A549 (cell line): ENCODE data around the gene SIGMAR1.

Experiments
- ELK1 ChIP-seq: fragments of 150-350 bp; IDR thresholded peaks from 2 replicates; pipeline ENCODE4 v1.6.1; 2014; ENCODE audit warnings: low read depth, mild to moderate bottlenecking, low read length
- POLR2AphosphoS2 ChIP-seq: conservative IDR thresholded peaks from 2 replicates; pipeline ENCODE4 v1.6.1; 2012; ENCODE audit warnings: low read length, improper control_type of control experiment, inconsistent platforms
- RCOR1 ChIP-seq: fragments of 150-350 bp; IDR thresholded peaks from 2 replicates; pipeline ENCODE4 v1.6.1; 2014; ENCODE audit warnings: antibody characterized with exemption, low read length, low read depth

GRCh38 chr9:34655394-34655793, 17.8 kb upstream of the SIGMAR1 start:
- TF ChIP-seq ELK1 = no peak
- TF ChIP-seq POLR2AphosphoS2 = no peak
- TF ChIP-seq RCOR1 = no peak
